ENCODE data around the gene LCLAT1. TPM values are rescaled to one million over a fixed set of nuclear protein-coding genes. Genes with fewer than 3 reads are reported as not detected.
"Not testable (repeated sequence)": the region's sequence is repeated elsewhere in the genome, so short reads cannot be mapped to it uniquely, and the experiment has no call there.

Gene LCLAT1
- total RNA-seq, 1 experiment from 2014 or later = 21.7 TPM

GRCh38 chr2:30465171-30465545 is 18.1 kb downstream of the LCLAT1 start:
- H3K27ac ChIP-seq (ENCODE audit: low read length) = no peak overlapping the region
- H3K4me2 ChIP-seq (ENCODE audit: low read depth, low read length, poor library complexity, severe bottlenecking) = no peak overlapping the region
- H3K4me1 ChIP-seq (ENCODE audit: low read length) = peaks cover 13% of the 10 kb centered on the region
- H3K79me2 ChIP-seq (ENCODE audit: low read length) = peaks cover 84% of the 10 kb centered on the region
- H3K9me3 ChIP-seq (ENCODE audit: low read length) = peaks cover 3% of the 10 kb centered on the region; the same call in 1 of the 2 replicates
- no peak overlapping the region for H2AFZ ChIP-seq (ENCODE audit: low read length)
- H3K27me3 ChIP-seq (ENCODE audit: low read length) = no peaks in the 10 kb centered on the region
- H3K9ac ChIP-seq (ENCODE audit: low read length) = no peak overlapping the region
- H3K36me3 ChIP-seq (ENCODE audit: insufficient read depth, low read length) = peaks cover 6% of the 10 kb centered on the region; the same call in 1 of the 2 replicates
- H4K20me1 ChIP-seq (ENCODE audit: insufficient read depth, low read depth, low read length) = no peaks in the 10 kb centered on the region
- no peaks in the 10 kb centered on the region for H3K9me2 ChIP-seq (replicated peaks; ENCODE audit: insufficient read depth, low read length)
- no peak overlapping the region for H3K4me3 ChIP-seq (ENCODE audit: low read length)
- DNase-seq = no peak

DNA sequence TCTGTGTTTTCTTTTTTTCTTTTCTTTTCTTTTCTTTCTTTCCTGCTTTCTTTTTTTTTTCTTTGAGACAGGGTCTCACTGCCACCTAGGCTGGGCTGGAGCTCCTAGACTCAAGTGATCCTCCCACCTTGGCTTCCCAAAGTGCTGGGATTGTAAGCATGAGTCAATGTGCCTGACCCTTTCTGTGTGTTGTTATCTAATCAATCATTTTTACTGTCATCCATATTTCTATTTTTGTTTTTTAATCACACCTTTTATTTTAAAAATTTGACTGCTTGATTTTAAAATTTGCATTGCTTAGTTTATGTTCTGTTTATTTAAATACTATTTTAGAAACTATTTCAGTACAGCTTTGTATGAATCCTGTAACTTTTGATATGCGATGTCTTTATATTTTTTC is 19.2 kb downstream of the LCLAT1 start:
- Histone ChIP-seq H3K27ac (ENCODE audit: low read length) (no peak overlapping the region), H3K36me3 (ENCODE audit: insufficient read depth, low read length) (peaks cover 2% of the 10 kb centered on the region; the same call in 1 of the 2 replicates), H3K4me2 (ENCODE audit: low read depth, low read length, poor library complexity, severe bottlenecking) (no peak overlapping the region), H2AFZ (ENCODE audit: low read length) (no peak overlapping the region), H3K9ac (ENCODE audit: low read length) (no peak overlapping the region), H3K4me1 (ENCODE audit: low read length) (peaks cover 13% of the 10 kb centered on the region), H3K9me3 (ENCODE audit: low read length) (peaks cover 3% of the 10 kb centered on the region; the same call in 1 of the 2 replicates), H4K20me1 (ENCODE audit: insufficient read depth, low read depth, low read length) (no peaks in the 10 kb centered on the region), H3K27me3 (ENCODE audit: low read length) (no peaks in the 10 kb centered on the region), H3K79me2 (ENCODE audit: low read length) (peaks cover 80% of the 10 kb centered on the region), H3K4me3 (ENCODE audit: low read length) (no peak overlapping the region), H3K9me2 (replicated peaks; ENCODE audit: insufficient read depth, low read length) (no peaks in the 10 kb centered on the region)
- no peak for DNase-seq

DNA sequence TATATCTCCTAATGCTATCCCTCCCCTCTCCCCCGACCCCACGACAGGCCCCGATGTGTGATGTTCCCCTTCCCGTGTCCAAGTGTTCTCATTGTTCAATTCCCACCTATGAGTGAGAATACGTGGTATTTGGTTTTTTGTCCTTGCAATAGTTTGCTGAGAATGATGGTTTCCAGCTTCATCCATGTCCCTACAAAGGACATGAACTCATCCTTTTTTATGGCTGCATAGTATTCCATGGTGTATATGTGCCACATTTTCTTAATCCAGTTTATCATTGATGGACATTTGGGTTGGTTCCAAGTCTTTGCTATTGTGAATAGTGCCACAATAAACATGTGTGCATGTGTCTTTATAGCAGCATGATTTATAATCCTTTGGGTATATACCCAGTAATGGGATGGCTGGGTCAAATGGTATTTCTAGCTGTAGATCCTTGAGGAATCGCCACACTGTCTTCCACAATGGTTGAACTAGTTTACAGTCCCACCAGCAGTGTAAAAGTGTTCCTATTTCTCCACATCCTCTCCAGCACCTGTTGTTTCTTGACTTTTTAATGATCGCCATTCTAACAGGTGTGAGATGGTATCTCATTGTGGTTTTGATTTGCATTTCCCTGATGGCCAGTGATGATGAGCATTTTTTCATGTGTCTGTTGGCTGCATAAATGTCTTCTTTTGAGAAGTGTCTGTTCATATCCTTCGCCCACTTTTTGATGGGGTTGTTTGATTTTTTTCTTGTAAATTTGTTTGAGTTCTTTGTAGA is 20.2 kb downstream of the LCLAT1 start:
- not testable (repeated sequence) for H3K36me3 ChIP-seq (ENCODE audit: insufficient read depth, low read length); H4K20me1 ChIP-seq (ENCODE audit: insufficient read depth, low read depth, low read length); DNase-seq; H3K27ac ChIP-seq (ENCODE audit: low read length); H2AFZ ChIP-seq (ENCODE audit: low read length); H3K4me3 ChIP-seq (ENCODE audit: low read length); H3K4me2 ChIP-seq (ENCODE audit: low read depth, low read length, poor library complexity, severe bottlenecking); H3K9me2 ChIP-seq (replicated peaks; ENCODE audit: insufficient read depth, low read length); H3K9ac ChIP-seq (ENCODE audit: low read length); H3K9me3 ChIP-seq (ENCODE audit: low read length); H3K27me3 ChIP-seq (ENCODE audit: low read length)
- H3K79me2 ChIP-seq (ENCODE audit: low read length) = peaks cover 82% of the 10 kb centered on the region
- peaks cover 13% of the 10 kb centered on the region for H3K4me1 ChIP-seq (ENCODE audit: low read length)

GRCh38 chr2:30470426-30470825 is 23.4 kb downstream of the LCLAT1 start:
- H3K9me2 ChIP-seq (replicated peaks; ENCODE audit: insufficient read depth, low read length) = no peaks in the 10 kb centered on the region
- H3K4me1 ChIP-seq (ENCODE audit: low read length) = no peaks in the 10 kb centered on the region
- H2AFZ ChIP-seq (ENCODE audit: low read length) = no peak overlapping the region

DNA sequence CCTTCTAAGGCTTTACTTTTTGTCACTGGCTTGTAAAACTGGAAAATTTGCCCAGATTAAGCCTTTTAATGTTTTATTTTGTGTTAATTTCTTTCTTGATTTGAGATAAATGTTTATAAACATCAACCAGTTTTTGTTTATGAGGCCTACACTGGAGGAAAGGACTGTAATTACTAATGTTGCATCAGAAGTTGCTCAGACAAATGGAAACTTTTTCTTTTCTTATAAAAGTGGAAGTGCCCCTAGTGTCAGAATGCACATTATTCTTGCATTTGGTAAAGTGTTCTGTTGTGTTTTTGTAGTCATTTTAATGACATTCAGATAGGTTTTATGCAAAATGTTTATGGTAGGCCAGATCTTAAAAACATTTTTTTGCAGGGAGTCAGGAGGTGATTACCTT is 25.3 kb downstream of the LCLAT1 start:
- no peaks in the 10 kb centered on the region; the same call in 1 of the 2 replicates for H3K36me3 ChIP-seq (ENCODE audit: insufficient read depth, low read length)
- no peak overlapping the region for H3K4me2 ChIP-seq (ENCODE audit: low read depth, low read length, poor library complexity, severe bottlenecking)
- H3K9me3 ChIP-seq (ENCODE audit: low read length) = peaks cover 3% of the 10 kb centered on the region; the same call in 1 of the 2 replicates
- peaks cover 8% of the 10 kb centered on the region; the same call in 1 of the 2 replicates for H4K20me1 ChIP-seq (ENCODE audit: insufficient read depth, low read depth, low read length)
- no peaks in the 10 kb centered on the region for H3K4me1 ChIP-seq (ENCODE audit: low read length)
- peak; percentile 43 for DNase-seq
- no peak overlapping the region for H3K9ac ChIP-seq (ENCODE audit: low read length)
- H3K27ac ChIP-seq (ENCODE audit: low read length) = no peak overlapping the region; the same call in 1 of the 2 replicates
- no peak overlapping the region for H3K4me3 ChIP-seq (ENCODE audit: low read length)
- no peaks in the 10 kb centered on the region for H3K9me2 ChIP-seq (replicated peaks; ENCODE audit: insufficient read depth, low read length)
- H3K27me3 ChIP-seq (ENCODE audit: low read length) = no peaks in the 10 kb centered on the region
- H3K79me2 ChIP-seq (ENCODE audit: low read length) = peaks cover 89% of the 10 kb centered on the region
- H2AFZ ChIP-seq (ENCODE audit: low read length) = no peak overlapping the region

More at GRCh38 chr2:30470426-30470825, 23.4 kb downstream of the LCLAT1 start:
- Histone ChIP-seq H3K9ac (ENCODE audit: low read length) (no peak overlapping the region), H3K27ac (ENCODE audit: low read length) (no peak overlapping the region), H3K4me3 (ENCODE audit: low read length) (no peak overlapping the region), H3K27me3 (ENCODE audit: low read length) (no peaks in the 10 kb centered on the region), H3K9me3 (ENCODE audit: low read length) (peaks cover 3% of the 10 kb centered on the region; the same call in 1 of the 2 replicates), H4K20me1 (ENCODE audit: insufficient read depth, low read depth, low read length) (peaks cover 4% of the 10 kb centered on the region; the same call in 1 of the 2 replicates), H3K4me2 (ENCODE audit: low read depth, low read length, poor library complexity, severe bottlenecking) (no peak overlapping the region), H3K36me3 (ENCODE audit: insufficient read depth, low read length) (no peaks in the 10 kb centered on the region; the same call in 1 of the 2 replicates), H3K79me2 (ENCODE audit: low read length) (peaks cover 82% of the 10 kb centered on the region)
- no peak for DNase-seq

DNA sequence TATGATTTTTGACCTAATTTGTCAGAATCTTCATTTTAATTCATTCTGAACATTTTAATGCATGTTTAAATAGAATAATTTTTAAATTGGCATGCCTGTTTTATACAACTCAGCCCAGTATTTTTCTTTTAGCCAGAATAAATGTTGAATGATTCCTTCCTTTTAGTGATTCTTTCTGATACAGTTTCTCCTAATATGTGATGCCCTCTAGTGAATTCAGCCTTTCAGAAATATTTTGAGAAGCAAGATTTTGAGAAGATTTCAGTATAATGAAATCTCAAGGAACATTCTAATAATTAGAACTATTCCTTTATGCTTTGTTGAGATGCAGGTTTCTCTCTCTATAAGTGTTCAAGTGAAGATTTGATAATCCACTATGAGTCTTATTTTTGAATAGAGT is 28.5 kb downstream of the LCLAT1 start:
- Histone ChIP-seq H3K9me2 (replicated peaks; ENCODE audit: insufficient read depth, low read length) (no peaks in the 10 kb centered on the region), H3K9ac (ENCODE audit: low read length) (no peak overlapping the region), H2AFZ (ENCODE audit: low read length) (no peak overlapping the region), H3K27ac (ENCODE audit: low read length) (no peak overlapping the region), H3K4me2 (ENCODE audit: low read depth, low read length, poor library complexity, severe bottlenecking) (no peak overlapping the region), H3K9me3 (ENCODE audit: low read length) (no peaks in the 10 kb centered on the region), H3K79me2 (ENCODE audit: low read length) (peaks cover 95% of the 10 kb centered on the region), H3K36me3 (ENCODE audit: insufficient read depth, low read length) (no peaks in the 10 kb centered on the region), H3K27me3 (ENCODE audit: low read length) (no peaks in the 10 kb centered on the region), H4K20me1 (ENCODE audit: insufficient read depth, low read depth, low read length) (peaks cover 8% of the 10 kb centered on the region; the same call in 1 of the 2 replicates), H3K4me1 (ENCODE audit: low read length) (no peaks in the 10 kb centered on the region), H3K4me3 (ENCODE audit: low read length) (no peak overlapping the region)
- DNase-seq = no peak

- H3K4me2 ChIP-seq (ENCODE audit: low read depth, low read length, poor library complexity, severe bottlenecking) = no peak overlapping the region
- DNase-seq = no peak
- no peaks in the 10 kb centered on the region for H3K9me2 ChIP-seq (replicated peaks; ENCODE audit: insufficient read depth, low read length)
- H3K4me1 ChIP-seq (ENCODE audit: low read length) = peaks cover 5% of the 10 kb centered on the region
- no peaks in the 10 kb centered on the region for H3K9me3 ChIP-seq (ENCODE audit: low read length)
- H3K9ac ChIP-seq (ENCODE audit: low read length) = no peak overlapping the region
- H3K27ac ChIP-seq (ENCODE audit: low read length) = no peak overlapping the region
- H2AFZ ChIP-seq (ENCODE audit: low read length) = no peak overlapping the region
- no peak overlapping the region for H3K4me3 ChIP-seq (ENCODE audit: low read length)
- no peaks in the 10 kb centered on the region for H3K27me3 ChIP-seq (ENCODE audit: low read length)
- H3K36me3 ChIP-seq (ENCODE audit: insufficient read depth, low read length) = no peaks in the 10 kb centered on the region
- peaks cover 8% of the 10 kb centered on the region; the same call in 1 of the 2 replicates for H4K20me1 ChIP-seq (ENCODE audit: insufficient read depth, low read depth, low read length)
- peaks cover 99% of the 10 kb centered on the region for H3K79me2 ChIP-seq (ENCODE audit: low read length)
Measured at GRCh38 chr2:30476636-30477035, 29.6 kb downstream of the LCLAT1 start.

GRCh38 chr2:30480703-30481322 is 33.8 kb downstream of the LCLAT1 start:
- Histone ChIP-seq H3K4me1 (ENCODE audit: low read length) (peaks cover 26% of the 10 kb centered on the region), H3K27ac (ENCODE audit: low read length) (no peak overlapping the region), H3K27me3 (ENCODE audit: low read length) (no peaks in the 10 kb centered on the region), H3K9ac (ENCODE audit: low read length) (no peak overlapping the region), H3K36me3 (ENCODE audit: insufficient read depth, low read length) (no peaks in the 10 kb centered on the region), H3K9me2 (replicated peaks; ENCODE audit: insufficient read depth, low read length) (no peaks in the 10 kb centered on the region), H3K79me2 (ENCODE audit: low read length) (peaks cover 97% of the 10 kb centered on the region), H2AFZ (ENCODE audit: low read length) (no peak overlapping the region), H3K4me2 (ENCODE audit: low read depth, low read length, poor library complexity, severe bottlenecking) (no peak overlapping the region), H3K9me3 (ENCODE audit: low read length) (no peaks in the 10 kb centered on the region), H4K20me1 (ENCODE audit: insufficient read depth, low read depth, low read length) (0 out of 2 replicates have a peak, but pooled peaks cover 4% of the 10 kb centered on the region), H3K4me3 (ENCODE audit: low read length) (no peak overlapping the region)
- DNase-seq = no peak

Measured in Karpas-422 (cell line).